Right cardiac atrium (tissue), 5 donors: Measurements from ENCODE around the gene NFATC2. TPM values are rescaled to one million over a fixed set of nuclear protein-coding genes. Genes with fewer than 3 reads are reported as not detected.

Experiments used
- ATAC-seq, 2 donors: fragments of 200-7000 bp; cut with Tn5 transposase; one replicate each; pipeline versions ENCODE4 v1.8.0 to v1.9.1; 2020; ENCODE audit warnings: moderate library complexity in 2 of 2, mild to moderate bottlenecking in 1 of 2
- DNase-seq, 3 donors: peaks; one replicate each; pipeline ENCODE4 v3.0.0-alpha.2; 2020
- H3K27ac ChIP-seq: one replicate; pipeline ENCODE4 v1.5.1; 2013; ENCODE audit warnings: mild to moderate bottlenecking, low read length, control low read depth, moderate library complexity
- H3K27me3 ChIP-seq: one replicate; pipeline ENCODE4 v1.6.1; 2013; ENCODE audit not compliant: control insufficient read depth, insufficient read depth
- H3K4me1 ChIP-seq: one replicate; pipeline ENCODE4 v1.6.1; 2013; ENCODE audit warnings: low read length; ENCODE audit not compliant: control insufficient read depth, insufficient read depth
- H3K4me3 ChIP-seq: one replicate; pipeline ENCODE4 v1.5.1; 2013; ENCODE audit warnings: low read length, control low read depth
- H3K9me3 ChIP-seq: one replicate; pipeline ENCODE4 v1.6.1; 2013; ENCODE audit warnings: low read length; ENCODE audit not compliant: control insufficient read depth
- WGBS: extraction: QIAGEN DNeasy Blood & Tissue Kit; methylation state at CpG from one replicate; pipeline ENCODE4 v1.1.7; 2013; 5-methylcytosine and 5-hydroxymethylcytosine counted together
- intact Hi-C, 4 donors: fragments of 100-400 bp; cut with DNase I; formaldehyde crosslinking; loops; one replicate each; pipeline versions ENCODE4 v1.11.0 to v1.14.0; 2022 to 2023
- polyA plus RNA-seq: library from polyadenylated mRNA; stranded (reverse); fragments of 200-250 nt; gene quantifications from one replicate; pipeline ENCODE4 v1.2.3, GENCODE V29; 2013
- total RNA-seq, 4 donors: library from RNA; stranded (reverse); fragmentation: NEBNext Ultra II Directional; extraction: Animal tissue kit (Norgen Biotek cat#: 25700); gene quantifications; one replicate each; pipeline ENCODE4 v1.2.1, GENCODE V29; 2021
- donor health status: healthy with polysubstance abuse.
- donor health status: DM: no; HTN: yes; CAD: no.
- donor health status: DM: no; HTN: no; CAD: no.
- donor health status: DM: no; HTN: yes; CAD: no; lungs with severe emphysema.
- donor health status: DM: yes; HTN: yes; CAD: no.

Gene NFATC2
- total and polyA plus RNA-seq, 5 donors, result 2.8 to 13.3 (median 8.2) TPM

DNA sequence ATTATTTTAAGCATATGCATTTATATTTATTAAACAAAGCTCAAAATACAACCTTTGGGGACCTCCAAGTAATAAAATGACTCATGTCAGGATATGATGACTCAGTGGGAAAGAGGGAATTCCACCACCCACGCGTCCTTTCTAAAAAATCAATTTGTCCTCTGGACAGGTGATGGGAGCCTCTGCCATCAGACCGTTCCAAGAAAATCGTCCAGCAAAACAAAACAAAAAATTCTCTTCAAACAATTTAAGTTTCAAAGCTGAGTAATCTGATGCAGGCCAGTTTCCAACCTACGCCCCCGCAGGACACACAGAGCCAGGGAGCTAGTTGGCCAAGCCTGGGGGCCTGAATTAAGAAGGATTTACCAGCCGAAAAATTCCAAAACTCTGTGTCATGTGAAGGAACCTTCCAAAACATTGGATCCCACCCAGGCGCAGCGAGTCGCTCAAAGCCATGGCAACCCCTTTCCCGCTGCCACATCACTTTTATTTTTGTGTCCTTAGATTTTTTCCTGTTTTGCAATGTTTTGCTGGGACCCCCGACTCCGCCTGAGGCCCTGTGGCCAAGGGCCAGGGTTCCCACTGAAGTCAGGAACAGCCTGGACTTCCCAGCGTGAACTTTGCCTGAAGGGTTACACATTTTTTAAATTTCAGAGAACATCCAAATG lies 95.3 kb downstream of the NFATC2 start:
- Histone ChIP-seq H3K4me1 (peaks cover 7% of the 10 kb centered on the region), H3K27ac (no peak overlapping the region), H3K9me3 (no peaks in the 10 kb centered on the region), H3K27me3 (no peaks in the 10 kb centered on the region), H3K4me3 (no peak overlapping the region)
- intact Hi-C loops, result no loop called here
- ATAC-seq (peak; percentile 43 to 76), DNase-seq (peak; percentile 68 to 82 (median 74))
- whole genome bisulfite sequencing, result 33% methylated on average over 14 of the region's 14 CpGs

DNA sequence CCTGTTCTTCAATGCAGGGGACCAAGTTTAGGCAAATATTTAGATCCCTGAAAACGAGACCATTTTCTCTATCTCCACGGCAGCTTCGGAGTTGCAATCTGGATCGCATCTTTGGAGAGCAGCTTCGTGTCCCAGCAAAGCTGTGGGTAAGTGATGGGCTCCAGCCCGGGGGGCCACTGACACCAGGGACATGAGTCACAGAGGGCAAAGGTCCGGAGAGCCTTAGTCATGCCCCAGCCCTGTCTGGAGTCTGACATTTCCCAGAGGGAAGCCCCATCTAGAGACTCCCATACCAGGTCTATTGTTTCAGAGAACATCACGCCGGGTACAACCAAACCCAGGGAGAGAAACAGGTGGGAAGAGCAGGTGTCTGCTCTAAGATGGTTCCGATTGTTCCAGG lies 95.9 kb downstream of the NFATC2 start:
- 49% methylated on average over 10 of the region's 10 CpGs for WGBS
- H3K9me3 ChIP-seq, result no peaks in the 10 kb centered on the region
- no peak overlapping the region for H3K27ac ChIP-seq
- peak; percentile 29 to 78 for ATAC-seq
- H3K27me3 ChIP-seq, result no peaks in the 10 kb centered on the region
- intact Hi-C loops, result no loop called here
- DNase-seq, result peak in 1 of 3 donors; percentile 51
- H3K4me3 ChIP-seq, result no peak overlapping the region
- H3K4me1 ChIP-seq, result peaks cover 7% of the 10 kb centered on the region

DNA sequence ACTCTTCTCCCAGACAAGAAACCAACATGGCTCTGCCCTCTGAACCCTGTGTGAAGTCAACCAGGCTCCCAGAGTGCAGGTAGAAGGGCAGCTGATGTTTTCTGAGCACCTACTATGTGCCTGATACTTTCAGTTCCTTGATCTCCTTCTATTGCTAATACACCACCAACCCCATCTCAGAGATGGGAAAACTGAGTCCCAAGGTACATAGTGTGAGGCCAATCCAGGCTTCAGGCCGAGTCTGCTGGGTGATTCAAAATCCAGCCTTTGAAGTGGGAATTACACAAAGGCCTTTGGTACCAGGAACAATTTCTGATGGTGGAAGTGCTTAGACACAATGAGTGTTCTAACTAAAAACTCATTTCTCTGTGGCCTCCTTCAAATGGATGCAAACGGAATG lies 96.3 kb downstream of the NFATC2 start:
- no peaks in the 10 kb centered on the region for H3K9me3 ChIP-seq
- H3K4me3 ChIP-seq, result no peak overlapping the region
- no peak overlapping the region for H3K27ac ChIP-seq
- WGBS, result 60% methylated on average over 2 of the region's 2 CpGs
- ATAC-seq (no peak), DNase-seq (no peak)
- H3K27me3 ChIP-seq, result no peaks in the 10 kb centered on the region
- peaks cover 7% of the 10 kb centered on the region for H3K4me1 ChIP-seq
- intact Hi-C loops, result no loop called here

DNA sequence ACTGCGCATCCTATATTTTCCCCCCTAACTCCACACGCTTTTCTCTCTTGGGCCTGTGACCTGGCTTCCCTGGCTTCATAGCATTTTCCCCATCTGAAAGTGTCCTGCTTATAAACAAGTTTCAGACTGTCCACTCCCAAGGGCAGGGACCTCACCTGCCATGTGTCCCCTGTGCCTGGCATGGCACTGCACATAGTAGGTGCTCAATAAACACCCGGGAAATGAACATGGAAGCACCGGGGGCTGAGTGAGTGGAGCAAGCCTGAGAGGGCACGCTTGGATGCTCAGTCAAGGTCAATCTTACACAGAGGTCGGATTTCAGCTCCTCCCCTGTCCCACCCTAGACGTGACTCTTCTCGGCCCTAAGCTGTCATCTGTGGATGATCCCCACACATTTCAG lies 96.9 kb downstream of the NFATC2 start:
- Histone ChIP-seq H3K9me3 (no peaks in the 10 kb centered on the region), H3K27ac (no peak overlapping the region), H3K4me1 (peaks cover 7% of the 10 kb centered on the region), H3K27me3 (no peaks in the 10 kb centered on the region), H3K4me3 (no peak overlapping the region)
- intact Hi-C loops, result no loop called here
- DNase-seq (no peak), ATAC-seq (no peak)
- WGBS, result 90% methylated on average over 8 of the region's 8 CpGs

DNA sequence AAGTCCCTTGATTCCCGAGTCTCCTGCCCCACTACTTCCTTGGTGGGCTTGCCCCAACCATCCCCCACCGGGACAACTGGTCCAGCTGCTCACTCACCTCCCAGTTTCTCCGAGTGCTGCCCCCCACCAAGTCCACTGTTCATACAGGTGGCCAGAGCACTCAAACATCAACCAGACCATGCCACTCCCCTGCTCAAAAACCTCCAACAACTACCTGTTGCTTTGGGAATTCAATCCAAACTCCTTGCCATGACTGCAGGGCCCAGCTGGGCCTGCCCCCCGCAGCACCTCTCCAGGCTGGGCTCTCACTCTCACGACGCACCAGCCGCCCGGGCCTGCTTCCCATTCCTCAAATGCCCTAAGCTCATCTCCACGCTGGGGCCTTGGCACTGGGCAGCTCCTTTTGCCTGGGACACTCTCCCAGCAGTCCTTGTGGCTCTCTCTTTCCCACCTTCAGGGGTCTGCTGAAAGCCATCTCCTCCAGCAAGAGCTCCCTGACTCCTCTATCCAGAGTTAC lies 97.5 kb downstream of the NFATC2 start:
- Histone ChIP-seq H3K27me3 (no peaks in the 10 kb centered on the region), H3K9me3 (no peaks in the 10 kb centered on the region), H3K4me1 (peaks cover 7% of the 10 kb centered on the region), H3K27ac (no peak overlapping the region), H3K4me3 (no peak overlapping the region)
- 85% methylated on average over 9 of the region's 9 CpGs for WGBS
- DNase-seq (no peak), ATAC-seq (no peak)
- intact Hi-C loops, result no loop called here

DNA sequence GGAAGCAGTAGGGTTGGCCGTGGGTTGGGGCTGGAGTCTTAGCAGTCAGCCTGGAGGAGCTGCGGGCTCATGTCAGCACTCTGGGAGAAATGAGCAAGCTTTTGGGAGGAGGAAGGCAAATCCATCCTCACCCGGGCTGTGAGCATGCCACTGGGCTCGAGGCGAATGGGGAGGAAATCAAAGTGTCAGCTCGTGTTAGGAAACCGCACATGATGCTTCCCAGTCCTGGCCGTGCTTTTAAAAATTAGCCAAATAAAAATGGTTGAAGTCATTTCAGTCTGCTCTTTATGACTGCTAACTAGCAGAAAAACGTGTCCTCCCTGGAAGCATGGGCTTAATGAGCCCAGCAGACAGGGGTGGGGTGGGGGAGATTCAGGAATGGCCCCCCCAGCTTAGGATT lies 98.1 kb downstream of the NFATC2 start:
- 69% methylated on average over 9 of the region's 9 CpGs for WGBS
- intact Hi-C loops, result no loop called here
- no peaks in the 10 kb centered on the region for H3K27me3 ChIP-seq
- ATAC-seq, result no peak
- H3K4me3 ChIP-seq, result no peak overlapping the region
- no peak overlapping the region for H3K27ac ChIP-seq
- H3K9me3 ChIP-seq, result no peaks in the 10 kb centered on the region
- peaks cover 7% of the 10 kb centered on the region for H3K4me1 ChIP-seq
- DNase-seq, result no peak

DNA sequence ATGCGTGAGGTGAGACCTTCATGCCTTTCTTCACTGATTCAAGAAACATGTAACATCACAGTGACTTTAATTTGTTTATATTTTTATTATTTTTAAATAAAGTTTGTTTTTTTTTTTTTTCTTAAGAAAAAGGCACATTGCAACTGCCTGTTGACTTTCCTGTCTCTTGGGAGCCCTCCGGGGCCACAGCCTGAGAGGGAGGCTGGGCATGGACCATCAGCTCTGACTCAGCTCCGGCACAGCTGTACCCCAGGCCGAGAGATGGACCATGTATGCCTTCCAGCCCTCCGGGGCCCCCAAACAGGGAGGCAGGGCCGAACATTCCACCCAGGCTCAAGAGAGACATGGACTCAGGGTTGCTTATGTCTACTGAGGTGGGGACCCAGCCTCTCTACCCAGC lies 99.9 kb downstream of the NFATC2 start:
- Histone ChIP-seq H3K4me3 (no peak overlapping the region), H3K27me3 (no peaks in the 10 kb centered on the region), H3K4me1 (no peaks in the 10 kb centered on the region), H3K27ac (no peak overlapping the region), H3K9me3 (no peaks in the 10 kb centered on the region)
- 89% methylated on average over 6 of the region's 6 CpGs for WGBS
- intact Hi-C loops, result no loop called here
- DNase-seq, result no peak
- ATAC-seq, result no peak

DNA sequence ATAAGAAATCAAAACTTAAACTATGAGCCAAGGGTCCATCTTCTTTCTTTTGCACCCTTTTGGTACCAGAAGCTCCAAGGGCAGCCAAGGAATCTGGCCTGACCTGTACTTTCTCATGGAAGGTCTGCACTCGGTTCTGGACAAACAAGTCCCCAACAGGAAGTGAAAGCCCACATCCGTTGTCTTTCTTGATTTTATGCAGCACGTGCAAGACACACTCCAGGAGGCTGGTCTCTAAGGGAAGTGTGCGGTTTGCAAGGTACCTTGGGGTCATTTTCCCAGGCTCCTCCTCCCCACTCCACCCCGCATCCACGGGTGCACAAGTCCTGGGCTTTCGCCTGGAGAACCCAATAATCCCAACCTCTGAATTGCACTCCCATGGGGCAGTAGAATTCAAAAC lies 101.9 kb downstream of the NFATC2 start:
- WGBS, result 64% methylated on average over 7 of the region's 7 CpGs
- H3K27me3 ChIP-seq, result no peaks in the 10 kb centered on the region
- H3K9me3 ChIP-seq, result no peaks in the 10 kb centered on the region
- no peaks in the 10 kb centered on the region for H3K4me1 ChIP-seq
- no peak for ATAC-seq
- intact Hi-C loops, result no loop called here
- no peak overlapping the region for H3K27ac ChIP-seq
- DNase-seq, result no peak
- H3K4me3 ChIP-seq, result no peak overlapping the region

DNA sequence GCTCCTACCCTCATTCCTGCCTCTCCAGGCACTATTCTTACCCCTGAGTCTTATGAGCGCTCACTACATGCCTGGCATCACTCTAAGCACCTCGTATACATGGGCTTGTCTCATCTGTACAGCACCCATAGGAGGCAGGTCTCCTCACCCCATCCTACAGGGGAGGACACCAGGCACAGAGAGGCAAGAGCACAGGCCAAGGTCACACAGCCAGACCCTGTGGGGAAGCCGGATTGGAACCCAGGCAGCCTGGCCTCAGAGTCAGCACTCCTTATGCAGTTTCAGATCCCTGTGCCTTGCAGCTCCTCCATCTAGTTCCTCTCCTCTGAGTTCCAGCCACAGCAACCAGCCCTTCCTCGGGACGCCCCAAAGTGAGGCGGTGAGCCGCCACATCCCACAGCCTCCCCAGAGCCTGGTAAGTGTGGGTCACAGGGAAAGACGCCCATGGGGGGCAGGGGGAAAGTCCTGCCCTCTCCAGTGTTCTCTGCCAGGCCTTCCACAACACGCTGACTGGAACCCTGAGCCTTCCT lies 103.3 kb downstream of the NFATC2 start:
- ATAC-seq, result peak in 1 of 2 donors; percentile 17
- WGBS, result 92% methylated on average over 9 of the region's 9 CpGs
- no peaks in the 10 kb centered on the region for H3K27me3 ChIP-seq
- H3K4me1 ChIP-seq, result no peaks in the 10 kb centered on the region
- no peaks in the 10 kb centered on the region for H3K9me3 ChIP-seq
- no peak for DNase-seq
- no peak overlapping the region for H3K4me3 ChIP-seq
- intact Hi-C loops, result no loop called here
- no peak overlapping the region for H3K27ac ChIP-seq

DNA sequence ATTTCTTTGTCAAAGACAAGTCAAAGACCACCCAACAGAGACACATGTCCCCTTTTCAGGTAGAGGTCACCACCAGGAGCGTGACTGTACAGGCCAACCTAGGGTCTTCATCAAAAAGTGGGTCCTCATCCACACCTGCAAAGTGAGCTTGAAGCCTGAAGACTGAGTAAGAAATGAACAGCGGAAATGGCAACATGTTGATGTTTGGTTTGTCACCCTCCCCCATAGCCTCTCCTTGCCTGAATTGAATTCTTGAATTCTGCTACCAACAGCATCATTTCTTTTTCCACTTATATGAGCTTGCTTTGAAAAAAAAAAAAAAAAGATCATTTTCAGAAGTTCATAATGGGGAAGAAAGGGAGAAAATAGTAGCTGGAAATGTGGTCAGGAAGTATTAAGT lies 104.4 kb downstream of the NFATC2 start:
- H3K27me3 ChIP-seq, result no peaks in the 10 kb centered on the region
- ATAC-seq (no peak), DNase-seq (no peak)
- no peak overlapping the region for H3K27ac ChIP-seq
- no peaks in the 10 kb centered on the region for H3K9me3 ChIP-seq
- 99% methylated on average over 2 of the region's 2 CpGs for WGBS
- intact Hi-C loops, result no loop called here
- no peak overlapping the region for H3K4me3 ChIP-seq
- no peaks in the 10 kb centered on the region for H3K4me1 ChIP-seq

DNA sequence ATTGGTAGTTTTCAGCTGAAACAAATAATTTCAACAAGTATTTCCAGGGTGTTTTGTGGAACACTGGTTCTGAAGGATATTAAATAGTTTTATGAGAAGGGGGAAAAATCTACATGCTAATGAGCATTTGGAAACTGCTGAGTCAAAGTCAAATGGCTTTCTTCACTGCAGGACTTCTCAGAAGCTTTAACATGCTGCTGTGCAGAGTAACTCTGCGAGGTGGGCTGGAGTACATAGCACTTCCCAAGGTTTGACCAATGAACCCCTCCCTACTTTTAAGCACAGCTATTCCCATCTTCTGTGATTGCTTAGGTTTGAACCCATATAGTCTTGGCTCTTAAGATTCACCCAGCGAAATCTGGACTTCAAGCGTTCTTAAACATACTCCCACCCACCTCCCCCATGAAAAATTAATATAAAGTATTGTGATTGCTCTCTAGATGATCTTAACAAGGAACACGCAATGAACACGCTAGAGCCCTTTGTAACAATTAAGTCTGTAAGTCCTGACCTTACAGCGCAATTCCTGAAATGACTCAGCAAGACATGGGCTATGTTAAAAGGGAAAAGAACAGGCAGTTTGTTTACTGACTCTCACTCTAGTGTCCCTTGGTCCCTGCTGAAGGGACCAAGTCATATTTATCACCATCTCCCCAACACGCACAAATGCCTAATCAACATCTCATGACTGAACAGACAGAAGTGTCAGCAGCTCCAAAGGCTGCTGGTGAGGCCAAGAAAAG lies 105.2 kb downstream of the NFATC2 start:
- no peak for ATAC-seq
- WGBS, result 92% methylated on average over 7 of the region's 7 CpGs
- Histone ChIP-seq H3K4me3 (no peak overlapping the region), H3K27me3 (no peaks in the 10 kb centered on the region), H3K27ac (no peak overlapping the region), H3K9me3 (no peaks in the 10 kb centered on the region), H3K4me1 (no peaks in the 10 kb centered on the region)
- intact Hi-C loops, result no loop called here
- no peak for DNase-seq
